Measurements from ENCODE around the gene LYZL1. TPM values are rescaled to one million over a fixed set of nuclear protein-coding genes. Genes with fewer than 3 reads are reported as not detected.

The LYZL1 gene
- polyA plus RNA-seq, 1 of the 3 experiments (the other 2 are of a cell fraction), result not detected

- TF ChIP-seq TCF12 (IDR thresholded peaks at IDR 0.05), result no peak
- TF ChIP-seq RXRA (IDR thresholded peaks at IDR 0.05; ENCODE audit: borderline replicate concordance, low read depth), result no peak
- no peak for TF ChIP-seq EP300 (IDR thresholded peaks at IDR 0.05; ENCODE audit: borderline replicate concordance in 1 of 2, low read depth in 1 of 2, low read length in 1 of 2)
- no peak for TF ChIP-seq MEF2A (IDR thresholded peaks at IDR 0.05; ENCODE audit: borderline replicate concordance, low read depth)
- no peak for TF ChIP-seq POLR2AphosphoS5 (IDR thresholded peaks at IDR 0.05; ENCODE audit: low read depth, low read length)
Measured at GRCh38 chr10:29256019-29256418, 32.9 kb upstream of the LYZL1 start (continued).

GRCh38 chr10:29256586-29256985 lies 32.3 kb upstream of the LYZL1 start:
- no peak for TF ChIP-seq NRF1 (IDR thresholded peaks at IDR 0.05; ENCODE audit: low read depth, low read length)
- TF ChIP-seq CTCF (IDR thresholded peaks at IDR 0.05), result no peak
- TF ChIP-seq REST (IDR thresholded peaks at IDR 0.05; ENCODE audit: low read depth, low read length), result no peak
- TF ChIP-seq CHD2 (IDR thresholded peaks at IDR 0.05; ENCODE audit: low read length, partially characterized antibody), result no peak
- TF ChIP-seq POLR2AphosphoS5 (IDR thresholded peaks at IDR 0.05; ENCODE audit: low read depth, low read length), result no peak
- TF ChIP-seq ELF1 (IDR thresholded peaks at IDR 0.05), result no peak
- no peak for TF ChIP-seq TAF1 (IDR thresholded peaks at IDR 0.05; ENCODE audit: borderline replicate concordance, low read depth, low read length)
- TF ChIP-seq MAX (IDR thresholded peaks at IDR 0.05; ENCODE audit: low read depth), result no peak
- TF ChIP-seq TEAD4 (IDR thresholded peaks at IDR 0.05; ENCODE audit: borderline replicate concordance, insufficient read depth), result no peak
- TF ChIP-seq GATA2 (CRISPR knock-in tag; IDR thresholded peaks at IDR 0.05), result no peak
- no peak for TF ChIP-seq JUND (IDR thresholded peaks at IDR 0.05)
- TF ChIP-seq NFIC (IDR thresholded peaks at IDR 0.05; ENCODE audit: borderline replicate concordance), result no peak
- no peak for TF ChIP-seq MEF2A (IDR thresholded peaks at IDR 0.05; ENCODE audit: borderline replicate concordance, low read depth)
- Histone ChIP-seq H3K79me2 (ENCODE audit: insufficient read depth) (no peaks in the 10 kb centered on the region), H4K20me1 (ENCODE audit: insufficient read depth) (no peaks in the 10 kb centered on the region), H3K27me3 (ENCODE audit: insufficient read depth) (peaks cover 5% of the 10 kb centered on the region; the same call in 1 of the 2 replicates), H3K27ac (ENCODE audit: low read depth in 2 of 2, low read length in 1 of 2) (peak overlapping the region in 1 of 2 experiments; percentile 93; a peak in 2 of 4 replicates), H3F3A (replicated peaks; ENCODE audit: insufficient read depth) (peaks cover 9% of the 10 kb centered on the region), H3K4me2 (no peak overlapping the region), H3K36me3 (replicated peaks in 1 of 2; ENCODE audit: control insufficient read depth in 1 of 2, insufficient read depth in 2 of 2, low read length in 1 of 2) (no peaks in the 10 kb centered on the region), H3K9me2 (no peaks in the 10 kb centered on the region), H3K4me1 (ENCODE audit: control insufficient read depth in 1 of 2, insufficient read depth in 2 of 2, low read depth in 1 of 2, low read length in 1 of 2) (peaks cover 27 to 46% of the 10 kb centered on the region in 2 experiments), H3K9me3 (no peaks in the 10 kb centered on the region), H2AFZ (ENCODE audit: low read depth) (no peak overlapping the region), H3K9ac (no peak overlapping the region), H3K4me3 (ENCODE audit: low read depth in 2 of 2, low read length in 1 of 2) (no peak overlapping the region)
- WGBS (ENCODE audit: low lambda C conversion rate), result 58% methylated on average over 1 of the region's 1 CpG
- no peak for DNase-seq
- CTCF ChIA-PET, result interaction anchor here (1.3 to 7.3 kb wide), 4 partner anchors 16 to 593 kb away, joined by 4 to 45 read pairs (median 10); no protein-coding TSS in a partner anchor
- POLR2A ChIA-PET, result no interaction called here

Measured in SK-N-SH (cell line).